GM21529 (cell line): Measurements from ENCODE around the gene AMMECR1L.
A peak's percentile ranks its signal among the peaks of the same experiment; 100 is the strongest.

Experiments used
- ATAC-seq: cut with Tn5 transposase; IDR thresholded peaks from one replicate; pipeline ENCODE4 v1.9.1; 2021; ENCODE audit not compliant: unreplicated experiment

AMMECR1L gene

GRCh38 chr2:127887082-127887775, 1.5 kb upstream of the AMMECR1L start:
- ATAC-seq, result no peak

GRCh38 chr2:127886593-127886935, 808 bp upstream of the AMMECR1L start:
- peak; percentile 31 for ATAC-seq

DNA sequence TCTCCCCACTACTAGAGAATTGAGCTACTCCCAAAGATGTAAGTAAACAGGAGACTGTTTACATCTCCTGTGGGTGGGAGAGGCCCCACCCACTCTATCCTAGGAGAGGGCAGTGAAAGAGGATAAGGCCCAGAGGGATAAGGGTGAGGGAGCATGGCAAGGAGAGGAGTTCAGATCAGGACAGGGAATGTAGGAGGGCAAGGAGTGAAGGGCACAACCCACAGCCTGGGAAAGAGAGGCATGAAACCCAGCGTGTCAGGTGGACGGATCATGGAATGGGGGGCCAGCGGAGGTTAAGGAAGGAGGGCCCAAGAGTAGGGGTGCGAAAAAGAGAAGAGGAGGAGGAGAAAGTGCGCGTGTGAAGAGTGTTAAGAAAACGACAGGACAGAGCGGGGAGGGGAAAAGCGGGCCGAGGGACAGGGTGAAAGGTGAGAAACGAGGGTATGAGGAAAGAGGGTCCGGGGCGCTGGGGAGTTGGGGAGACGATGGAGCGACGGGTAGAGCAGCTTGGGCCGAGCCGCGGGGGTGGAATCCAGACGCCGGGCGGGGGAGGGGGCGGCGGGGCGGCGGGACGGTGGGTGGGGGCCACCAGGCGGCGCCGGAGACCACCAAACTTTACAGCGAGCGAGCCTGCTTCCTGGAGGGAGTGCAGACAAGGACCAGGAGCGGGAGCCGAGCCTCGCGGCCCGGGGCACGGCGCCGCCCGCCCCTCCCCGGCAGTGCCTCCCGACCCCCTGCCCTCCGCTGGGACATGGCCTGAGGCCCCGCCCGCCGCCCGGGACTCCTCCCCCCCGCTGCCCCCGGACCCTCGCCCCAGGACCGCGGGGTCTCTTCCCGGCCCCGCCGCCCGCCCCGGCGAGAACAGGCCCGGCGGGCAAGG, 655 bp downstream of the AMMECR1L start:
- peak; percentile 22 for ATAC-seq

DNA sequence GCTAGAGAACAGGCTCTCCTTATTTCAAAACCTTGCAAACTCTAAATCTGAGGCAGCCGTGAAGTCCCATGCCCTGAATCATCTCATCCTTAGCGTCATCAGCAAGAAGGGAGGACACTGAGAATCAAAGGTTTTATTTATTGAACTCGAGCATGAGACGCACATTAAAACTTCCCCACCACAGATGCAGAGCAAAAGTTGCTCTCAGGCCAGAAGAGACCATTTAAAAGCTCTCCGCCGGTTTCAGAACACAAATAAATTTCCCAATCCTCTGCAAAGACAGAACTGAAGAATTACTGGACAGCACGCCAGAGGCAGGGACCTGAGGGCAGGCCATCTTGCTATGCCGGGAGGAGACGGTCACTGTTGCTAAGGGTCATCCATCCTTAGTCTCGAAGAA, 1.3 kb downstream of the AMMECR1L start:
- no peak for ATAC-seq

- no peak for ATAC-seq
Measured at GRCh38 chr2:127879899-127880298, 5.9 kb downstream of the AMMECR1L start.

GRCh38 chr2:127877626-127878025, 8.1 kb downstream of the AMMECR1L start:
- no peak for ATAC-seq

DNA sequence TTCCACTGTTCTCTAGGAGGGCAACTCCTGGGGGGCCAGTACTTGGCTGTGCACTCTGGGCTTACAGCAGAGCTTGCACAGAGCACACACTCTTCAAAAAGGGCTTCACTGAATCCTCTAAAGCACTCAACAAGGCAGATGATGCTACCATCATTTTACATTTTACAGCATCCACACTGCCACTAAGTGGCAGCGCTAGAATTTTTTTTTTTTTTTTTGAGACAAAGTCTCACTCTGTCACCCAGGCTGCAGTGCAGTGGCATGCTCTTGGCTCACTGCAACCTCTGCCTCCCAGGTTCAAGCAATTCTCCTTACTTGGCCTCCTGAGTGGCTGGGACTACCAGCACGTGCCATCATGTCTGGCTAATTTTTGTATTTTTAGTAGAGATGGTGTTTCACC, 8.6 kb downstream of the AMMECR1L start:
- ATAC-seq, result no peak

DNA sequence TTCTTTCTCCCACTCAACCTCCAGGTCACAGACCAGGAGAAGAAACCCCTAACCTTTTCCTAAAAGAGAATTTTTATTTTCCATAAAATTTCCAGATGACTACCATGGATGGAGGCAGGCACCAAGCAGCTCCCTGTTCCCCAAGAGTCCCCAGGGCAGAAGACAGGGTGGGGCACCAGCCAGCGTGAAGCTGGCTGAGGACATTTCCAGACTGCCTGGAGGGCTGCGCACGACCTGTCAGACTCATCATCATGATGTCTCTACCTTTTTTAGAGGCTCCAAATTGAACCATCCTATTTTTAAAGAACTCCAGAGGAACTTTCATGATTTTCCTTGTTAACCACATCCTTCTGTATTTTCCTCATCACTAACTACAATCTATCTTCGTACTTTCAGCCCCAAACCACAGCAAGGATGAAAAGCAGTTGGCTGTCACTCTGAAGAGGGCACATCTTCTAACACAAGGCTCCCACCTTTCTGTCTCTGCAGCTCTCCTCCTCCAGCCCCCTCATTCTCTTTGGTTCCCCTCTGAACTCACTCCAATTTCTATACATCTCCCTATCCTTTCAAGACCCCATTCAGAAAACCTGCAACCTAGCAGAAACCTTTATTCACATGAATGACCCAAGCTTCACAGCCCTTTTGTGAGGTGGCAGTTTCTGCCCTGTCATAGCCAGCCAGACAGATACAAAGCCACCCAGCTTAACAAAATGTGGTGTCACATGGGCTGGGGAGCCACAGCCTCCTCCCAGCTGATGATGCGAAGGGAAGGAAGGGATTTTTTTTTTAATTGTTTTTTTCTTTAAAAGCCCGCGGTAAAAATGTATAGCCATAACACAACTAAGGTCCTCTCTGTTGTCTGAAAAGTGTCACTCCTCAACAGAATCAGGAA, 11.1 kb downstream of the AMMECR1L start:
- no peak for ATAC-seq

- no peak for ATAC-seq
Measured at GRCh38 chr2:127873707-127874303, 12.0 kb downstream of the AMMECR1L start.

GRCh38 chr2:127872354-127872753, 13.4 kb downstream of the AMMECR1L start:
- ATAC-seq, result no peak

- ATAC-seq, result no peak
Measured at GRCh38 chr2:127865926-127866325, 19.8 kb downstream of the AMMECR1L start.

- no peak for ATAC-seq
Measured at GRCh38 chr2:127864877-127865276, 20.9 kb downstream of the AMMECR1L start.

DNA sequence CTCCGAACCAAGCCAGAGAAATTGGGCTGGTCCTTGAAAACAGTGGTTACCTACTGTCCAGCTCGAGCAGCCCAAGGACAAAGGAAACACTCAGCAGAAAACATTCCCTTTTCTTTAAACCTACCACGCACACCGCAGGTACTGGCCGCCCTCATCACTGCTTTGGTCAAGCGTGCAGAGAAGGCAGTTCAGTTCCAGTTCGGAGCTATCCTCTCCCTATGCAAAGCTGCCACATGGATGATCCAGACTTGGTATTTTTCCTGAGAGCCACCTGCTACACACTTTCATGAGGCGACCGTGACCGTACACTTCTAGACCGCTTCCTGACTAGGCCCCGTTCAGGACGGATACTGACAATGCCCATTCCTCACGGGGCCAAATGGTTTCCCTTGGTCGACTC, 23.5 kb downstream of the AMMECR1L start:
- no peak for ATAC-seq

DNA sequence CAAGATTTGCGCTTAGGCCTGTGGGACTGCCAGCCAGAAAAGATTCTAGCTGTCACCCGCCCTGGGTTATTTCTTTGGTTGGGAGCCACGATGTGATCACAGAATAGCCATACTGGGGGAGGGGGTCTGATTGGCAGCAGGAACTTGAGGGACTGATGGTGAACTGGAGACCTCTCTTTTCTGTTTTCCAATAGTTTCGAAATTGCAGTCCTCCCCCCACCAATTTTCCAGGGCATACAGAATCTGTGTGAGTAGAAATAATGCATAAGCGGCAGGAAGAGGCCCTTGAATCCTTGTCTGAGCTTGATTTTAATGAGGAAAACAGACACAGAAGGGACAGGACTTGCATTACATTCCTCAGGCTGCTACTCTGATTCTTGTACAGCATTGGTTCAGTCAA, 25.6 kb downstream of the AMMECR1L start:
- no peak for ATAC-seq

DNA sequence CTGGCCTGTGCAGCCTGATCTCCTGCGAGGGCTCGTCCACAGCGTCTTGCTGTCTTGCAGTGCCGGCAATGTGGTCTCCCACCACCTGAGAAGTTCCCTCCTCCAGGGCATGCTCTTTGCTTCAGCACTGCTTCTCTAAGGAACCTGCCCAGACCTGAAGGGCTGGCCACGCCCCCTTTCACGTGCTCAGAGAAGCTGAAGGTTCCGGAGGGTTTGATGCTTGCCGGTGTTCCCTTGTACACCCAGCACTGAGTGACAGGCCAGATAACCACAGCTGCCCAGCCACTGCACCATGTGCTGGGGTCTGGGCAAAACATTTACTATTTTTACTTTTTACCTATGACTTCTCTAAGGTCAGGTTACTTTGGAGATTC, 26.1 kb downstream of the AMMECR1L start:
- no peak for ATAC-seq

GRCh38 chr2:127857265-127857808, 28.4 kb downstream of the AMMECR1L start:
- ATAC-seq, result no peak

DNA sequence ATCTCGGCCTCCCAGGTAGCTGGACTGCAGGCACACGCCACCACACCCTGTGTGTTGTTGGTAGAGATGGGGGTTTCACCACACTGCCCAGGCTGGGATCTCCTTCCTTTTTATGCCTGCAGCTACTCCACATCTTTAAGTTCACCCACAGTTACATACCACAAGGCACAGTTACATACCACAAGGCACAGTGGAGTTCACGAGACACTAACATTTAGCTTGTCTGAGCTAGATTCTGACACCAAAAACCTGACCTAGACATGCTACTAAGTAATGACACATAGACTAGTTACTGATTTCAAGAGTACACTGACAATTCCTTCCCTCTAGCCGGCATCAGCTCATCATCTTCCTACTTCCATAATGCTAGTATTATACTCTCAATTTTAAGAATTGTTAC, 32.1 kb downstream of the AMMECR1L start:
- no peak for ATAC-seq

DNA sequence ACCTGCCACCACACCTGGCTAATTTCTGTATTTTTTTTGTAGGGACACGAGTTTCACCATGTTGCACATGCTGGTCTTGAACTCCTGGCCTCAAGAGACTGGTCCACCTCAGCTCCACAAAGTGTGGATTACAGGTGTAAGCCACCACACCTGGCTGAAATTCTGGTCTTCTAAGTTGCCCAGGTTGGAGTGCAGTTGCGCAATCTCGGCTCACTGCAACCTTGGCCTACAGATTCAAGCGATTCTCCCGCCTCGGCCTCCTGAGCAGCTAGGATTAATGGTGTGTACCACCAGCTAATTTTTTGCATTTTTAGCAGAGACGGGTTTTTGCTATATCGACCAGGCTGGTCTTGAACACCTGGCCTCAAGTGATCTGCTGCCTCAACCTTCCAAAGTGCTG, 33.4 kb downstream of the AMMECR1L start:
- ATAC-seq, result no peak

DNA sequence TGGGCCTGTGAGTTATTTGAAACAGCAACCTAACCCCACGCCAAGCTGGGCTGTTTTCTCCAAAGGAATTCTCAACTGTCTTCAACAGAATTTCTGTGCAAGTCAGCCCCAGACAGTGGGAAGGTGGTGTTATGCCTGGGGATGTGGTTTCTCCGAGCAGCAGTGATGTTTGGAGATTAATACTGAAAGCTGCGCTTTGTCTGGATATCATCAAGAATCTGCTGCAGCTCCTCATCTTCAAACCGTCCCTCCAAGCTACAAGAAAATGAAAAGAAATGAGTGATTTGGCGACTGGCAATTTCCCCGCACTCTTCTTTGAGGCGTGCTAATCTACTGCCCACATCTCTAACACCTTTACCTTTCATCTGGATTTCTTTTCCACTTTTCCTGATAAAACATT, 37.8 kb downstream of the AMMECR1L start:
- ATAC-seq, result no peak

GRCh38 chr2:127844973-127845372, 40.8 kb downstream of the AMMECR1L start:
- no peak for ATAC-seq

GRCh38 chr2:127843677-127844076, 42.1 kb downstream of the AMMECR1L start:
- no peak for ATAC-seq
